Fibroblast of mammary gland (primary cell): ENCODE data around the gene LGI4.

Experiments
- DNase-seq: peaks from one replicate; pipeline ENCODE4 v3.0.0-alpha.2; 2010; ENCODE audit warnings: low read depth
- H3K4me3 ChIP-seq: 2 replicates; pipeline ENCODE4 v1.5.1; 2011; ENCODE audit warnings: low read depth, mild to moderate bottlenecking, low read length, moderate library complexity; ENCODE audit not compliant: control insufficient read depth
- TF ChIP-seq, protein P1 (sequence below): conservative IDR thresholded peaks from 2 replicates; pipeline ENCODE4 v1.5.1; 2011; ENCODE audit warnings: low read depth, low read length, inconsistent platforms; ENCODE audit not compliant: control insufficient read depth, insufficient read depth

The LGI4 gene

DNA sequence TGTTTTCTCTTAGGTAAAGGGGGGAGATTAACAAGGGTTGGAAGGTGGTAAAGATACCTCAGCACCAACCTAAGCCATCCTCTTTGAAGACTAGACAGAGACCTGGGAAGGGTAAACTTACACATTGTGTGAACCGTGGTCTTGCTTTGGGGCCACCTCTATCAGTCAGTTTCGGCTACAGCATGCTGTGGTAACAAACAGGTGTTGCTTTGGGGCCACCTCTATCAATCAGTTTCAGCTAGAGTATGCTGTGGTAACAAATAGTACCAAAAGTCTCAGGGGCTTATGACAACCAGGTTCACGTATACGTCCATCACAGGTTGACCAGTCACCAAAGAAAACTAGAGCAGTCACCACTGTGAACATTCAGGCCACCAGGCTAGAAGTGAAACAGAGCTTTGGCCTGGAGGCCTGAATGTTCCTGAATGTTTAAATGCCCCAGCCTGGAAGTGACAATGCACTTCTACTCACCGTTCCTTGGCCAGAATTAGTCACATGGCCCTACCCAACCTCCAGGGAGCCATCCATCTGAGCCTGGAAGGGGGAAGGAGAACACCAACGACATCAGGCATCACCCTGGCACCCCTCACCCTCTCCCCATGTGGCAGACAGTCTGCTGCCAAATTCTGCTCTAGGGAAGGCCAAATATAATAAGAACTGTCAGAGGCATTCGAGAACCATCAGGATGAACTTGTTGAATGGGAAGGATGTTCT, 12.0 kb upstream of the LGI4 start:
- no peak for DNase-seq
- TF ChIP-seq, protein P1, sequence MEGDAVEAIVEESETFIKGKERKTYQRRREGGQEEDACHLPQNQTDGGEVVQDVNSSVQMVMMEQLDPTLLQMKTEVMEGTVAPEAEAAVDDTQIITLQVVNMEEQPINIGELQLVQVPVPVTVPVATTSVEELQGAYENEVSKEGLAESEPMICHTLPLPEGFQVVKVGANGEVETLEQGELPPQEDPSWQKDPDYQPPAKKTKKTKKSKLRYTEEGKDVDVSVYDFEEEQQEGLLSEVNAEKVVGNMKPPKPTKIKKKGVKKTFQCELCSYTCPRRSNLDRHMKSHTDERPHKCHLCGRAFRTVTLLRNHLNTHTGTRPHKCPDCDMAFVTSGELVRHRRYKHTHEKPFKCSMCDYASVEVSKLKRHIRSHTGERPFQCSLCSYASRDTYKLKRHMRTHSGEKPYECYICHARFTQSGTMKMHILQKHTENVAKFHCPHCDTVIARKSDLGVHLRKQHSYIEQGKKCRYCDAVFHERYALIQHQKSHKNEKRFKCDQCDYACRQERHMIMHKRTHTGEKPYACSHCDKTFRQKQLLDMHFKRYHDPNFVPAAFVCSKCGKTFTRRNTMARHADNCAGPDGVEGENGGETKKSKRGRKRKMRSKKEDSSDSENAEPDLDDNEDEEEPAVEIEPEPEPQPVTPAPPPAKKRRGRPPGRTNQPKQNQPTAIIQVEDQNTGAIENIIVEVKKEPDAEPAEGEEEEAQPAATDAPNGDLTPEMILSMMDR = no peak
- H3K4me3 ChIP-seq = no peak overlapping the region

DNA sequence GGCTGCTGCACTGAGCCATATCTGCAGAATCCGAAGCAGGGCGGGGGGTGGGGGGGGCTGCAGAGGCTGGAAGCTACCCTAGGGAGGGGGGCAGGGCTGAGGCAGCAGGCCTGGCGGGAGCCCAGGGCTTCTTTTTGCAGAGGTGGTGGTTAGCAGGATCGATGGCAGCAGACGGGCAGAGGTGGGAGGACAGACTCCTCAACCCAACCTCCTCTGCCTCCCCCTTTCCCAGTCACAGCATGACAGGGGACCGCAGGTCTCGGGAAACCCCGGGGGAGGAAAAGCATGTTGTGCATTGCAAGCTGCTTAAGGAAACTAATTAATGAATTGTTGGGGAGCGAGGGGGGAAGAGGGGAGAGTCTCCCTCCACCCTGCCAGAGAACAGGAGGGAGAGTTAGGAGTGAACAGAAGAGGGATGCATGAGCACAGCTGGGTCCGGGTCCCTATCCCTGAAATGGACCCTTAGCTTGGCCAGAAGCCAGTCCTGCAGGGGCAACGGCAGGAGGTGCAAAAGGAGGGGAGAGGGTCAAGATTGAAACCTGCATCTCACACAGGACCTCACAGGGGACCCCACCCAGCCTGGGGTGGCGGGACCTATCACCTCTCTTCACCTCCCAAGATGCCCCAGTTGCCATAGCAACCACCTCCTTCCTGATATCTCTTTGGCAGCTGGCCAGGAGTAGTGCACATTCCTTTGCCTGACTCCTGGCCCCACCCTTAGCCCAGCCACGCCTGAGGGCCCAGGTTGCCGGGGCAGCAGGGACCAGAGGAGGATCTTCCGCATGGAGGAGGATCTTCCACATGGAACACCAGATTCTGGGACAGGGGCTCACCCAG, 10.0 kb upstream of the LGI4 start:
- TF ChIP-seq, protein P1 = no peak
- DNase-seq = no peak
- no peak overlapping the region for H3K4me3 ChIP-seq

DNA sequence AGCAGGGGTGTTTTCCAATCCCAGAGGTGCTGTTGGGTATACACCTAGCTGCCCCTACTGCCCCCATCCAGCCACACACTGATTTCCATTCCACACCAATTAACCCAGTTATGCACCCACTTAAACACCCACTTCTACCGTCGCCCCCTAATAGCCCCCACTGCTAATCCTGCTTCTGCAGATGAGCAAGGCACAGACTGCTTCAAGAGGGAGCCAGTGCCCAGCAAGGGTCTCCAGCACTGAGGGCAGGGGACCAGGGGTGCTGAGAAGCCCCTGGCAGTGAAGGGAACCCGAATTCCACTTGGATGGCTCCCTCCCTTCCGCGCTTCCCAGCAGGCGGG, 9.4 kb upstream of the LGI4 start:
- TF ChIP-seq, protein P1 = no peak
- DNase-seq = no peak
- H3K4me3 ChIP-seq = no peak overlapping the region

- TF ChIP-seq, protein P1 = no peak
- no peak overlapping the region for H3K4me3 ChIP-seq
- no peak for DNase-seq
These were observed 9.0 kb upstream of the LGI4 start for GRCh38 chr19:35143818-35144217.

GRCh38 chr19:35143231-35143715, 8.4 kb upstream of the LGI4 start, which contains the start of gene FXYD7:
TSS of gene FXYD7 (plus strand) at chr19:35143255. CDS start at chr19:35143334, 79 bp downstream.
- DNase-seq = no peak
- TF ChIP-seq, protein P1 = no peak
- no peak within 1 kb of the TSS for H3K4me3 ChIP-seq

DNA sequence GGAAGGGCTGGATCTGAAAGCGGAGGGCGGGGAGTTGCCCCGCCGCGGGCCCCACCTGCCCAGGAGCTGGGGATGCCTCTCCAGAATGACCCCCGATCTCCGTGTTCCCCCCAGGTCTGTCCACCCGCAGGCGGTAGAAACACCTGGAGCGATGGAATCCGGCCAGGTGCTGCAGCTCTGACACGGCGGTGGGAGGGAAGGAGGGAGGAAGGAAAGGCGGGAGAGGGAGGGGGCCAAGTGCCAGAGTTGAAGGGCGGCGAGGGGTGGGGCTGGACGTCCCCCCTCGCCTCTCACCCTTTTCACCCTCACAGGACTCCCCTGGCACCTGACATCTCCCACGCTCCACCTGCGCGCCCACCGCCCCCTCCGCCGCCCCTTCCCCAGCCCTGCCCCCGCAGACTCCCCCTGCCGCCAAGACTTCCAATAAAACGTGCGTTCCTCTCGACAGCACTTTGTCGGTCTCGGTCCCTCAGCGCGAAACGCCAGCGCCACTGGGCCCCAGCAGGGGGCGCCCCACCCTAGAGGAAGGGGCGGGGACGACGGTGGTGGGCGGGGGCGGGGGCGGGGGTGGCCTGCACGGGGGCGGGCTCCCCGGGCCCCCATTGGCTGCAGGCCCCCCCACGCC, 7.9 kb upstream of the LGI4 start:
- TF ChIP-seq, protein P1 = peak; percentile 23
- H3K4me3 ChIP-seq = no peak overlapping the region
- DNase-seq = no peak
